ENCODE data around the gene MTRF1L.

GRCh38 chr6:152983637-152984512 lies 18.6 kb downstream of the MTRF1L start:
- TF ChIP-seq NFRKB (IDR thresholded peaks at IDR 0.05) (no peak), FOXK2 (IDR thresholded peaks at IDR 0.05) (no peak), FOXA1 (IDR thresholded peaks at IDR 0.05) (no peak), SP1 (IDR thresholded peaks at IDR 0.05) (no peak)
